ACC112 (cell line): Measurements from ENCODE around the gene ADAMTS4.

Experiments
- H2AFZ ChIP-seq: fragments of 200-600 bp; sonication (generic); one replicate; pipeline ENCODE4 v1.6.0; 2017; ENCODE audit warnings: antibody characterized with exemption, low read length; ENCODE audit not compliant: unreplicated experiment
- H3K27ac ChIP-seq: fragments of 200-600 bp; sonication (generic); 2 replicates; pipeline ENCODE4 v1.5.1; 2014; ENCODE audit warnings: low read depth, mild to moderate bottlenecking, antibody characterized with exemption, low read length, moderate library complexity
- H3K27me3 ChIP-seq: fragments of 200-600 bp; sonication (generic); 2 replicates; pipeline ENCODE4 v1.6.1; 2014; ENCODE audit warnings: mild to moderate bottlenecking, antibody characterized with exemption, low read length, moderate library complexity, mixed read lengths; ENCODE audit not compliant: insufficient read depth
- H3K36me3 ChIP-seq: fragments of 200-600 bp; sonication (generic); 2 replicates; pipeline ENCODE4 v1.6.1; 2016; ENCODE audit warnings: mild to moderate bottlenecking, antibody characterized with exemption, low read length, moderate library complexity, mixed read lengths; ENCODE audit not compliant: insufficient read depth
- H3K4me1 ChIP-seq: fragments of 200-600 bp; sonication (generic); one replicate; pipeline ENCODE4 v1.6.1; 2016; ENCODE audit warnings: low read length, mixed read lengths; ENCODE audit not compliant: insufficient read depth, unreplicated experiment, control insufficient read depth
- H3K4me3 ChIP-seq: fragments of 200-600 bp; sonication (generic); 2 replicates; pipeline ENCODE4 v1.5.1; 2014; ENCODE audit warnings: mild to moderate bottlenecking, low read depth, low read length
- H3K79me2 ChIP-seq: fragments of 200-600 bp; sonication (generic); one replicate; pipeline ENCODE4 v1.6.0; 2016; ENCODE audit warnings: low read length; ENCODE audit not compliant: control insufficient read depth, unreplicated experiment, insufficient read depth

ADAMTS4 gene

DNA sequence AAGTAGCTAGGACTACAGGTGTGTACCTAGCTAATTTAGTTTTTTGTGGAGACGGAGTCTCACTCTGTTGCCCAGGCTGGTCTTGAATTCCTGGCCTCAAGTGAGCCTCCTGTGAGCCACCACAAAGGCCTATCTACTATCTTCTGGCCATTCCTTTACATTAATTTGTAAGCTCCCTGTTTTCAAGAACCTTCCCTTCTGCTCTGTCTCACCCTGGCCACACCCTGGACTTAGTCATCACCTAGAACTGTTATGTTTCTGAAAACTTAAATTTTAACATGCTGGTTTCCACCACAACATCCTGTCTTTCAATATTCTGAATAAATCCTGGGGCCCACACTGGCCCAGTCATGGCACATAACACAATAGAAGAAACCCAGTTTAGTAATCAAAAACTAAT, 16.6 kb downstream of the ADAMTS4 start:
- Histone ChIP-seq H3K36me3 (no peaks in the 10 kb centered on the region), H2AFZ (peak overlapping the region; percentile 44), H3K4me3 (no peak overlapping the region), H3K27ac (peak overlapping the region; percentile 74), H3K27me3 (no peaks in the 10 kb centered on the region), H3K79me2 (no peaks in the 10 kb centered on the region), H3K4me1 (peaks cover 36% of the 10 kb centered on the region)

DNA sequence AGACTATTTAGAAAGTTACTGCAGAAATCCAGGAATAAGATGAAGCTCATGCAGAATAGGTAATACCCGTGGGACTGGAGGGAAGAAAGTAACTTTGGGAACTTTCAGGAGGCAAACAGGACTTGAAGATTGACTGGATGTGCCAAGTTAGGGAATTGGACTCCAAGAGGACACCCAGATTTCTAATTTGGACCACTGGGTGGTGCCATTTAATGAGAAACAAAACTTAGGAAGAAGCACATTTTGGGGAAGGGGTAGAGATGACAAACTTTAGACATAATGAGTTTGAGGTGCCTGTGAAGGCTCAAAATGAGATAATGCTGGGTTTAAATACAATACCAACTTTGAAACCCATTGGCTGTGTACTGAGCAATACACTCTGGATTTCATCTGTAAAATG, 18.2 kb downstream of the ADAMTS4 start:
- peaks cover 13% of the 10 kb centered on the region for H3K79me2 ChIP-seq
- no peak overlapping the region for H2AFZ ChIP-seq
- H3K27ac ChIP-seq = 0 out of 2 replicates have a peak overlapping the region, but pooled peaks have one; percentile 8
- H3K4me3 ChIP-seq = no peak overlapping the region
- H3K36me3 ChIP-seq = no peaks in the 10 kb centered on the region
- H3K27me3 ChIP-seq = no peaks in the 10 kb centered on the region
- H3K4me1 ChIP-seq = peaks cover 36% of the 10 kb centered on the region

- H3K27me3 ChIP-seq = no peaks in the 10 kb centered on the region
- peaks cover 31% of the 10 kb centered on the region for H3K4me1 ChIP-seq
- H3K4me3 ChIP-seq = no peak overlapping the region
- no peak overlapping the region for H2AFZ ChIP-seq
- no peak overlapping the region for H3K27ac ChIP-seq
- H3K36me3 ChIP-seq = no peaks in the 10 kb centered on the region
- H3K79me2 ChIP-seq = peaks cover 13% of the 10 kb centered on the region
These were observed 19.2 kb downstream of the ADAMTS4 start for GRCh38 chr1:161179698-161180097.

GRCh38 chr1:161177936-161178244, 21.0 kb downstream of the ADAMTS4 start:
- H3K4me3 ChIP-seq = peak overlapping the region; percentile 88
- peaks cover 38% of the 10 kb centered on the region for H3K4me1 ChIP-seq
- H3K79me2 ChIP-seq = peaks cover 13% of the 10 kb centered on the region
- no peak overlapping the region for H2AFZ ChIP-seq
- peaks cover 3% of the 10 kb centered on the region; the same call in 1 of the 2 replicates for H3K36me3 ChIP-seq
- no peaks in the 10 kb centered on the region for H3K27me3 ChIP-seq
- H3K27ac ChIP-seq = peak overlapping the region; percentile 6; the same call in 1 of the 2 replicates

GRCh38 chr1:161177112-161177935, 21.5 kb downstream of the ADAMTS4 start, which contains the start of gene B4GALT3:
TSS of gene B4GALT3 (minus strand) at chr1:161177507. CDS start at chr1:161176060, 1,447 bp downstream.
- Histone ChIP-seq H3K27ac (peak within 1 kb of the TSS; percentile 23; the same call in 1 of the 2 replicates), H3K79me2 (peaks cover 13% of the 10 kb centered on the region), H3K27me3 (no peaks in the 10 kb centered on the region), H2AFZ (peak within 1 kb of the TSS; percentile 26), H3K36me3 (peaks cover 3% of the 10 kb centered on the region; the same call in 1 of the 2 replicates), H3K4me1 (peaks cover 37% of the 10 kb centered on the region), H3K4me3 (peak within 1 kb of the TSS; percentile 88)

DNA sequence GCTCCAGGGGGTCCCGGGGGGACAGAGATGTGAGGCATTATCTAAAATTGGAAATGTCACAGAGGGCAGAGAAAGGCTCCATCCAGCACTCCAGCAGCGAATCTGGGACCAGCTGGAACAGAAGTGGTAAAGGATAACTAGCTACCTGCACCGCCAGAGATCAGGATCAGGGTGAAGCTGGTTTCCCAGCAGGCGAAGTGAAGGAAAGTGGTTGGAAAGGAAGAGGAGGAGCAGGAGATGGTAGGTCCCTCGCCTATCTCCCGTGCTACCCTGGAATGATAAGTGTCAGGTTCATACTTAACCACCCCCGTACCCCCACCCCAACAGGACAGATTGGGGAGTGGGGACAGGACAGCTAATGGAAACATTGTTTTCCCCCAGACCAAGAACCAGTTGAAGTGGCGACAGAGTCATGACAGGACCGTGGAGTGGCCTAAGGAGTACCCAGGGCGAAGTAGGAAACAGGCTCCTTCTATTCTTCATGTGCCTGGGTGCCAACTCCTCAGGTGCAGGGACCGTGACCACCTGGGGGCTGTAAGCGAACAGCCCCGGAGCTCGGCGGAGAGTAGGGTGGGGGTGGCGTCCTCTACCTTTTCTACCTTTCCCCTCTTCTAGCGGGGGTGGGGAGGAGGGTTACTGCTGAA, 22.3 kb downstream of the ADAMTS4 start:
- peak overlapping the region; percentile 88 for H3K4me3 ChIP-seq
- peaks cover 34% of the 10 kb centered on the region for H3K4me1 ChIP-seq
- H3K27ac ChIP-seq = peak overlapping the region; percentile 23; the same call in 1 of the 2 replicates
- H3K79me2 ChIP-seq = peaks cover 13% of the 10 kb centered on the region
- H2AFZ ChIP-seq = no peak overlapping the region
- H3K36me3 ChIP-seq = peaks cover 6% of the 10 kb centered on the region; the same call in 1 of the 2 replicates
- H3K27me3 ChIP-seq = no peaks in the 10 kb centered on the region

GRCh38 chr1:161175771-161176453, 22.9 kb downstream of the ADAMTS4 start:
- peaks cover 30% of the 10 kb centered on the region for H3K4me1 ChIP-seq
- H3K4me3 ChIP-seq = peak overlapping the region; percentile 88
- peaks cover 13% of the 10 kb centered on the region for H3K79me2 ChIP-seq
- H3K27ac ChIP-seq = peak overlapping the region; percentile 23; the same call in 1 of the 2 replicates
- no peaks in the 10 kb centered on the region for H3K27me3 ChIP-seq
- peaks cover 11% of the 10 kb centered on the region; the same call in 1 of the 2 replicates for H3K36me3 ChIP-seq
- H2AFZ ChIP-seq = no peak overlapping the region

DNA sequence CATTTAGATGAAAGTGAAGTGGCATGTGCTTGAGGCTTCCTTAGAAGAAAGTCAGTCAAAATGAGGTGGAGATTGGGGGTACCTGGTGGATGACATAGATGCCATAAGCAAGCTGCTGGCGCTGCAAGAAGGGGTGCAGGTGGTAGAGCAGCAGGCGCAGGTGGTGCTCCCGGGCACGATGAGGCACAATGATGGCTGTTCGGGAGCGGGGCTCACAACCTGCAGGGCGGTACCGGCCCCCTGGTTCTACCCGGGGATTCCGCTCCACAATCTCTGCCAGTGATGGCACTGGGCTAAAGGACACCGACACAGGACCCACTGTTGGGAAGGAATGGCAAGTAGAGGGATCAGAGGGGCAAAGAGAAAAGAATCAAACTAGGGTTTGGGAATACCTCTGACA, 23.9 kb downstream of the ADAMTS4 start:
- Histone ChIP-seq H3K4me3 (no peak overlapping the region), H2AFZ (no peak overlapping the region), H3K79me2 (peaks cover 13% of the 10 kb centered on the region), H3K27me3 (no peaks in the 10 kb centered on the region), H3K36me3 (peaks cover 16% of the 10 kb centered on the region; the same call in 1 of the 2 replicates), H3K27ac (peak overlapping the region; percentile 33; the same call in 1 of the 2 replicates), H3K4me1 (peaks cover 30% of the 10 kb centered on the region)

- H3K36me3 ChIP-seq = peaks cover 21% of the 10 kb centered on the region; the same call in 1 of the 2 replicates
- no peaks in the 10 kb centered on the region for H3K27me3 ChIP-seq
- no peak overlapping the region for H2AFZ ChIP-seq
- H3K79me2 ChIP-seq = peaks cover 13% of the 10 kb centered on the region
- peaks cover 30% of the 10 kb centered on the region for H3K4me1 ChIP-seq
- H3K27ac ChIP-seq = peak overlapping the region; percentile 98
- H3K4me3 ChIP-seq = no peak overlapping the region
These were observed 25.1 kb downstream of the ADAMTS4 start for GRCh38 chr1:161173711-161174110.

GRCh38 chr1:161172776-161173376, 26.0 kb downstream of the ADAMTS4 start:
- Histone ChIP-seq H3K4me1 (peaks cover 28% of the 10 kb centered on the region), H3K79me2 (peaks cover 13% of the 10 kb centered on the region), H3K27me3 (no peaks in the 10 kb centered on the region), H2AFZ (no peak overlapping the region), H3K4me3 (no peak overlapping the region), H3K27ac (peak overlapping the region; percentile 98), H3K36me3 (peaks cover 21% of the 10 kb centered on the region; the same call in 1 of the 2 replicates)
